Measurements from ENCODE around the gene CARMIL1. TPM values are rescaled to one million over a fixed set of nuclear protein-coding genes. Genes with fewer than 3 reads are reported as not detected.

CARMIL1 gene
- total and polyA plus RNA-seq, 2 donors from 2014 or later: 22.3 to 51.1 TPM

DNA sequence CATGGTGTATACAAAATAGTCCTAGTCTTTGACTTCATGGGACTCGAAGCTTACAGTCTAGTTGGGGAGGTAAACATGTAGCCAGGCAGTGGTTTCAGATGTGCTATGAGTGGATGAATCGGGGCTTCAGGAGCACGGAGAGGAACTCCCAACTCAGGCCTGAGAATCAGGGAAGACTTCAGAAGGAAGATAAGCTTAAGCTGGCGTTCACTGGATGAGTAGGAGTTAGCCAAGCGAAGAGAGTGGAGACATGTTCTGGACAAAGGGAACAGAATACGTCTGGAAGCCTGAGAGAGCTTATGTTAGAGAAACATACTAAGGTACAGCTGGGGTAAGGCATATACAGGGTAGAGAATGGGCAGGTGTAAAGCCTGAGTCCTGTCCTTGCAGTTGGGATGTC lies 8.8 kb downstream of the CARMIL1 start:
- no peak overlapping the region for H3K9ac ChIP-seq (ENCODE audit: low read length in 3 of 3)
- no peak overlapping the region for H3K27ac ChIP-seq (ENCODE audit: low read depth in 2 of 2, low read length in 2 of 2)
- no peak for FAIRE-seq

GRCh38 chr6:25288518-25288917 lies 9.3 kb downstream of the CARMIL1 start:
- no peak overlapping the region for H3K4me3 ChIP-seq (ENCODE audit: low read length in 3 of 3)
- intact Hi-C loops (cut with DNase I): no loop called here
- no peaks in the 10 kb centered on the region for H3K9me3 ChIP-seq (ENCODE audit: control insufficient read depth in 2 of 3, insufficient read depth in 1 of 3, low read length in 3 of 3)
- no peak overlapping the region for H3K9ac ChIP-seq (ENCODE audit: low read length in 3 of 3)
- no peak overlapping the region for H3K27ac ChIP-seq (ENCODE audit: low read depth in 2 of 2, low read length in 2 of 2)
- TF ChIP-seq CTCF (IDR thresholded peaks at IDR 0.05; ENCODE audit: borderline replicate concordance, extremely low read depth, insufficient read depth): no peak
- no peaks in the 10 kb centered on the region for H3K36me3 ChIP-seq (ENCODE audit: control insufficient read depth in 2 of 3, insufficient read depth in 3 of 3, low read length in 3 of 3)
- peaks cover 0 to 4% (median 0%) of the 10 kb centered on the region in 3 donors for H3K4me1 ChIP-seq (ENCODE audit: control insufficient read depth in 2 of 3, insufficient read depth in 2 of 3, low read depth in 1 of 3, low read length in 3 of 3)
- no peak for DNase-seq
- H3K27me3 ChIP-seq (ENCODE audit: control insufficient read depth, insufficient read depth, low read length): no peaks in the 10 kb centered on the region
- FAIRE-seq: no peak

More for the DNA sequence above, 8.8 kb downstream of the CARMIL1 start:
- TF ChIP-seq CTCF (IDR thresholded peaks at IDR 0.05; ENCODE audit: borderline replicate concordance, extremely low read depth, insufficient read depth): no peak
- H3K36me3 ChIP-seq (ENCODE audit: control insufficient read depth in 2 of 3, insufficient read depth in 3 of 3, low read length in 3 of 3): no peaks in the 10 kb centered on the region
- H3K4me3 ChIP-seq (ENCODE audit: low read length in 3 of 3): no peak overlapping the region
- intact Hi-C loops (cut with DNase I): no loop called here
- H3K9me3 ChIP-seq (ENCODE audit: control insufficient read depth in 2 of 3, insufficient read depth in 1 of 3, low read length in 3 of 3): no peaks in the 10 kb centered on the region
- peaks cover 0 to 4% (median 0%) of the 10 kb centered on the region in 3 donors for H3K4me1 ChIP-seq (ENCODE audit: control insufficient read depth in 2 of 3, insufficient read depth in 2 of 3, low read depth in 1 of 3, low read length in 3 of 3)
- no peaks in the 10 kb centered on the region for H3K27me3 ChIP-seq (ENCODE audit: control insufficient read depth, insufficient read depth, low read length)
- DNase-seq: peak in 1 of 5 donors; percentile 28

DNA sequence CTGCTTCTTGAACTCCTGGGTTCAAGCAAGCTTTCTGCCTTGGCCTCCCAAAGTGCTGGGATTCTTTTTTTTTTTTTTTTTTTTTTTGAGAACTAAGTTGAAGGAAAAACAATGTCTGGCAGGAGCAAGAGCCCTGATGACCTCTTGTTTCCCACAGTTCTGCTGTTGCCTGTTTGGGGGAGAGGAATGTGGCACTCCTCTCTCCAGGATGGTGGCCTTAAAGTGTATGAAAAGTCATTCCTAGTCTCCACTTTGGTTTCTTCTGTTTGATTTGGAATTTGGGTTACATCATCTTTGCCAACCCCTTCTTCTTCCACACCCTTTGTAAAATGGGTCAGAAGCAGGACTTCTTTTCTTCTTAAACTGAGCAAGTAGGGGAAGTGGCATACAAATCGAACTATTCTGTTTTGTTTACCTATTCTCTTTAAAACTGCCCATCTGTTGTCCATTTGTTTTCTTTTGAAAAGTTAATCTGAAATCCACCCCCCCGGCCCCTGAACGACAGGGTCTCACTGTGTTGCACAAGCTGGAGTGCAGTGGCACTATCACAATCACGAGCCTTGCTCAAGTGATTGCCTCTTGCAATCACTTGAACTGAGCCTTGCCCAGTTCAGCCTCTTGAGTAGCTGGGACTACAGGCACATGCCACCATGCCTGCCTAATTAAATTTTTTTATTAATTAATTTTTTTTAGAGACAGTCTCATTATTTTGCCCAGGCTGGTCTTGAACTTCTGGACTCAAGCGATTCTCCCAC lies 11.3 kb downstream of the CARMIL1 start:
- intact Hi-C loops (cut with DNase I): no loop called here
- no peak for DNase-seq
- Histone ChIP-seq H3K9ac (ENCODE audit: low read length in 3 of 3) (no peak overlapping the region), H3K9me3 (ENCODE audit: control insufficient read depth in 2 of 3, insufficient read depth in 1 of 3, low read length in 3 of 3) (no peaks in the 10 kb centered on the region), H3K36me3 (ENCODE audit: control insufficient read depth in 2 of 3, insufficient read depth in 3 of 3, low read length in 3 of 3) (no peaks in the 10 kb centered on the region), H3K27me3 (ENCODE audit: control insufficient read depth, insufficient read depth, low read length) (no peaks in the 10 kb centered on the region), H3K4me1 (ENCODE audit: control insufficient read depth in 2 of 3, insufficient read depth in 2 of 3, low read depth in 1 of 3, low read length in 3 of 3) (peaks cover 0 to 5% (median 0%) of the 10 kb centered on the region in 3 donors), H3K4me3 (ENCODE audit: low read length in 3 of 3) (no peak overlapping the region), H3K27ac (ENCODE audit: low read depth in 2 of 2, low read length in 2 of 2) (no peak overlapping the region)
- TF ChIP-seq CTCF (IDR thresholded peaks at IDR 0.05; ENCODE audit: borderline replicate concordance, extremely low read depth, insufficient read depth): no peak
- no peak for FAIRE-seq

All from kidney (tissue), 14 donors.